Sigmoid colon (tissue), 7 donors: ENCODE measurements around the gene REN. TPM values are rescaled to one million over a fixed set of nuclear protein-coding genes. Genes with fewer than 3 reads are reported as not detected.

ENCODE experiments used
- DNase-seq: peaks from one replicate; pipeline ENCODE4 v3.0.0-alpha.2; 2019
- H3K27ac ChIP-seq, 4 donors: fragments of 200-600 bp; sonication (generic); one replicate each; pipeline ENCODE4 v1.5.1; 2016 to 2019; ENCODE audit warnings: mild to moderate bottlenecking in 1 of 4
- H3K27me3 ChIP-seq, 3 donors: fragments of 200-600 bp; sonication (generic); one replicate each; pipeline ENCODE4 v1.5.1; 2019; ENCODE audit warnings: mild to moderate bottlenecking in 1 of 3
- H3K36me3 ChIP-seq, 4 donors: fragments of 200-600 bp; sonication (generic); one replicate each; pipeline ENCODE4 v1.5.1; 2016 to 2019
- H3K4me1 ChIP-seq, 4 donors: fragments of 200-600 bp; sonication (generic); one replicate each; pipeline ENCODE4 v1.5.1; 2017 to 2019
- H3K4me3 ChIP-seq, 4 donors: fragments of 200-600 bp; sonication (generic); one replicate each; pipeline ENCODE4 v1.5.1; 2017 to 2019; ENCODE audit warnings: mild to moderate bottlenecking in 2 of 4, moderate library complexity in 1 of 4
- H3K9me3 ChIP-seq, 4 donors: fragments of 200-600 bp in 3 of 4; sonication (generic) in 3 of 4; one replicate each; pipeline versions ENCODE4 v1.5.1 to v1.6.1; 2013 to 2019
- EP300 ChIP-seq, 4 donors: sonication (generic); formaldehyde crosslinking; IDR thresholded peaks; one replicate each; pipeline ENCODE4 v1.6.1; 2017; ENCODE audit warnings: antibody characterized with exemption in 4 of 4
- POLR2A ChIP-seq, 2 donors: fragments of 450-650 bp; IDR thresholded peaks; one replicate each; pipeline ENCODE4 v1.6.1; 2016; ENCODE audit warnings: antibody characterized with exemption in 2 of 2, mild to moderate bottlenecking in 2 of 2, moderate library complexity in 2 of 2
- POLR2AphosphoS5 ChIP-seq, 4 donors: sonication (generic); formaldehyde crosslinking; IDR thresholded peaks; one replicate each; pipeline ENCODE4 v1.6.1; 2017; ENCODE audit warnings: antibody characterized with exemption in 4 of 4
- WGBS, 2 donors: extraction: QIAGEN DNeasy Blood & Tissue Kit; methylation state at CpG; one replicate each; pipeline ENCODE4 v1.1.7; 2013; 5-methylcytosine and 5-hydroxymethylcytosine counted together
- intact Hi-C: fragments of 100-400 bp; cut with DNase I; formaldehyde crosslinking; loops from one replicate; pipeline ENCODE4 v1.15.1; 2023
- polyA plus RNA-seq, 3 donors: library from polyadenylated mRNA; stranded (reverse); fragments of 200-250 nt; gene quantifications; one replicate each; pipeline ENCODE4 v1.2.3, GENCODE V29; 2013
- total RNA-seq, 4 donors: library from RNA; depleted of rRNA; stranded (reverse); fragments of >200 nt; gene quantifications; one replicate each; pipeline ENCODE4 v1.1.0, GENCODE V29; 2016
- TF ChIP-seq, protein P1 (sequence below), 4 experiments: fragments of 450-650 bp in 3 of 4; fragments of 200-600 bp in 1 of 4; IDR thresholded peaks; one replicate each; pipeline ENCODE4 v1.5.1; 2016 to 2019; ENCODE audit warnings: antibody characterized with exemption in 4 of 4, mild to moderate bottlenecking in 3 of 4, moderate library complexity in 2 of 4
- donor health status: healthy with polysubstance abuse.
- donor health status: Bipolar disorder and iron deficiency.
- donor health status: healthy.

Gene REN
- total and polyA plus RNA-seq, 7 donors, result 0.32 to 1.8 (median 0.92) TPM; not detected in 4

DNA sequence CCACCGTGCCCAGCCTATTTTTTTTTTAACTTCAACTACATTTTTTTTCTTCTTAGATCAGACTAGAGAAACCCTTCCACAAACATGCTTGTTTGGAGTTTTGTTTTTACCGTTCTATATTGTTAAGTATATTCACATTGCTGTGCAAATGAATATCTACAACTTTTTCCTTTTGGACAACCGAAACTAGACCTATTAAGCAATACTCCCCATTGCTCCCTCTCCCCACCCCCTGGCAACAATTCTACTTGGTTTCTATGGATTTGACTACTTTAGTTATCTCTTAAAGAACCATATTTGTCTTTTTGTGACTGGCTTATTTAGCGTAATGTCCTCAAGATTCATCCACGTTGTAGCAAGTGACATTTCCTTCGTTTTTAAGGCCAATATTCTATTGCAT lies 33.4 kb downstream of the REN start:
- intact Hi-C loops, result no loop called here
- Histone ChIP-seq H3K36me3 (peaks cover 0 to 12% (median 0%) of the 10 kb centered on the region in 4 donors), H3K4me3 (no peak overlapping the region), H3K4me1 (peaks cover 0 to 31% (median 23%) of the 10 kb centered on the region in 4 donors), H3K27me3 (no peaks in the 10 kb centered on the region), H3K27ac (no peak overlapping the region), H3K9me3 (no peaks in the 10 kb centered on the region)
- no peak for DNase-seq
- WGBS, 2 donors, result 84 to 85% methylated on average over 6 of the region's 6 CpGs
- TF ChIP-seq, protein P1, sequence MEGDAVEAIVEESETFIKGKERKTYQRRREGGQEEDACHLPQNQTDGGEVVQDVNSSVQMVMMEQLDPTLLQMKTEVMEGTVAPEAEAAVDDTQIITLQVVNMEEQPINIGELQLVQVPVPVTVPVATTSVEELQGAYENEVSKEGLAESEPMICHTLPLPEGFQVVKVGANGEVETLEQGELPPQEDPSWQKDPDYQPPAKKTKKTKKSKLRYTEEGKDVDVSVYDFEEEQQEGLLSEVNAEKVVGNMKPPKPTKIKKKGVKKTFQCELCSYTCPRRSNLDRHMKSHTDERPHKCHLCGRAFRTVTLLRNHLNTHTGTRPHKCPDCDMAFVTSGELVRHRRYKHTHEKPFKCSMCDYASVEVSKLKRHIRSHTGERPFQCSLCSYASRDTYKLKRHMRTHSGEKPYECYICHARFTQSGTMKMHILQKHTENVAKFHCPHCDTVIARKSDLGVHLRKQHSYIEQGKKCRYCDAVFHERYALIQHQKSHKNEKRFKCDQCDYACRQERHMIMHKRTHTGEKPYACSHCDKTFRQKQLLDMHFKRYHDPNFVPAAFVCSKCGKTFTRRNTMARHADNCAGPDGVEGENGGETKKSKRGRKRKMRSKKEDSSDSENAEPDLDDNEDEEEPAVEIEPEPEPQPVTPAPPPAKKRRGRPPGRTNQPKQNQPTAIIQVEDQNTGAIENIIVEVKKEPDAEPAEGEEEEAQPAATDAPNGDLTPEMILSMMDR (IDR thresholded peaks at IDR 0.05), result no peak
- TF ChIP-seq EP300 (IDR thresholded peaks at IDR 0.05) (no peak), POLR2AphosphoS5 (IDR thresholded peaks at IDR 0.05) (no peak), POLR2A (IDR thresholded peaks at IDR 0.05) (no peak)

DNA sequence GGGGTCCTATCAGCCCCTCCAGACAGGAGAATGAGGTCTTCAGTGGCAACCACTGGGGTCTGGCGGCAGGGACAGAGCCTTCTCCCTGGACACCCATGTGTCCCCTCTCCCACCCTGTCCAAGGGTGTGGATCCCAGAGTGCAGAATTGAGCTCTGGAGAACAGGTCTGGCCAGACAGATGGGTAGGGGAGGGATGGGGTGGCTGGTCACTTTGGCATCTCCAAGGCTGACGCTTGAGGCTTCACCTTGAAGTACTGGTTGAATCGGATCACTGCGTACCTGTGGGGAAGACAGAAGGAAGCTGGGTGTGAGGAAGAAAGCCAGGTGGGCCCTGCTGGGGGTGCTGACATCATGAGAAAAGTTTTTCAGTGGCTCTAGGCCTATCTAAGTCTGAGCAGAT lies 34.2 kb downstream of the REN start:
- peaks cover 0 to 10% (median 0%) of the 10 kb centered on the region in 4 donors for H3K36me3 ChIP-seq
- TF ChIP-seq POLR2AphosphoS5 (IDR thresholded peaks at IDR 0.05) (no peak), EP300 (IDR thresholded peaks at IDR 0.05) (no peak), POLR2A (IDR thresholded peaks at IDR 0.05) (no peak)
- TF ChIP-seq, protein P1 (IDR thresholded peaks at IDR 0.05), result no peak
- H3K27me3 ChIP-seq, result no peaks in the 10 kb centered on the region
- H3K9me3 ChIP-seq, result no peaks in the 10 kb centered on the region
- H3K4me3 ChIP-seq, result no peak overlapping the region
- H3K27ac ChIP-seq, result no peak overlapping the region
- DNase-seq, result no peak
- H3K4me1 ChIP-seq, result peaks cover 0 to 39% (median 29%) of the 10 kb centered on the region in 4 donors
- WGBS, 2 donors, result 93% methylated on average over 4 of the region's 4 CpGs
- intact Hi-C loops, result no loop called here

DNA sequence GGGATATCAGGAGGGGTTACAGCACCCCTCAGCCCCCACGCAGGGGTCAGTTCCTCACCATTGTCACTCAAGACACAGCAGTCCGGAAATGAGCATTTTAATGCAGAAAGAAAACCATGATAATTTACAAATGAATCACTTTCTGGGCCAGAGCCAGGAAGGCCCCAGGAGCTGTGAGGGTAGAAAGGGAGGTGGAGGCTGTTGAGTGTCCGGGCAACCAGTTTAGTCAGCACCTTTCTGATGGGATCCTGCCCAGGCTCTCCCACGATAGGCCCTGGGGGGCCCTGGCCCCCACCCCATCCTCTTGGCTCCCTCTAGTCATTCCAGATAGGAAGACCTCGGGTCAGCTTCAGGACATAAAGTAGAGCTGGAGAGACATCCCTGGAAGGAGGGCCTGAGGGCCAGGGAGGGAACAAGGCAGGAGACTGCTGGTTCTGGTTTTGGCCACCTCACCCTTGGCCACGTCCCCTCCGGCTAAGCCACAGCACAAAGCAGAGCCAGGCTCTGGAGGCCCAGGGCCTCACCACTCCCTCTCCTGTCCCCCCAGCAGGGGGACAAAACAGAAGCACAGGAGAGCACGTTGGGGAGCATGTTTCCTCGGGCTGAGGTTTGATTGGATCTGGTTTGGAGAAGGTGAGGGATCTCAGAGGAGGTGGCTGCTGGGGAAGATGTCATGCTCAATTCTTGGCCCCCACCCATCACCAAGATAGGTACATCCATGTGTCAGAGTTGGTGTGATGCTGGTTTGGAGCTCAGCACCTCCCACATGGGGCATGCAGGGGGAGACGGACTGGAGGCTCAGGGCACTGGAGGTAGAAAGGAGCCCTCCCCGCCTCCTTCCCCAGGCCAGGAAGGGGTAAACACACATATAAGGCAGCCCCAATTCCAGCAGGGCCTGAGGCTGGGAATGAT lies 34.9 kb downstream of the REN start:
- TF ChIP-seq POLR2AphosphoS5 (IDR thresholded peaks at IDR 0.05) (peak in 1 of 4 donors; percentile 10), POLR2A (IDR thresholded peaks at IDR 0.05) (no peak)
- Histone ChIP-seq H3K27me3 (no peaks in the 10 kb centered on the region), H3K36me3 (peaks cover 0 to 18% (median under 1%) of the 10 kb centered on the region in 4 donors), H3K9me3 (no peaks in the 10 kb centered on the region), H3K4me3 (no peak overlapping the region), H3K4me1 (peaks cover 0 to 46% (median 37%) of the 10 kb centered on the region in 4 donors), H3K27ac (peak overlapping the region in 1 of 4 donors; percentile 41)
- WGBS, 2 donors, result 65 to 73% methylated on average over 11 of the region's 11 CpGs
- no peak for DNase-seq
- intact Hi-C loops, result no loop called here

DNA sequence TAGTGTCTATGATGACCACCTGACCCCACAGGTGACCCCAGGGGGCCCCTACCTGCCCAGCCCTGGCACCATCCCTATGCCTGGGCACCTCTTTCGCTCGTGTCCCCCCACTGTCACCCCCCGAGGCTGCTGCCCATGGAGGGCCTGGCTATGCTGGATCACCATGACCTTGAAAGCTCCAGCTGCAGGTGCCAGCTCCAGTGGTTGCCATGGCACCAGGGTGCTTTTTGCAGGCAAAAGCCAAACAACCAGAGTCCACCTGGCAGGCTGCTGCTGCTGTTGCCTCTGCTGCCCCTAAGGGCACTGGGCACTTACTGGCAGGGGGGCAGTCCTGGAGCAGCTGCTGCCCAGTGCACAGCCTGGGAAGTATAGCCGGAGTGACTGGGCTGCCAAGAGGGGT lies 36.0 kb downstream of the REN start:
- Histone ChIP-seq H3K27me3 (no peaks in the 10 kb centered on the region), H3K36me3 (peaks cover 6 to 28% (median 8%) of the 10 kb centered on the region in 4 donors), H3K27ac (no peak overlapping the region), H3K9me3 (no peaks in the 10 kb centered on the region), H3K4me3 (no peak overlapping the region), H3K4me1 (peaks cover 0 to 50% (median 40%) of the 10 kb centered on the region in 4 donors)
- WGBS, 2 donors, result 36 to 80% methylated on average over 4 of the region's 4 CpGs
- intact Hi-C loops, result no loop called here
- no peak for DNase-seq
- TF ChIP-seq EP300 (IDR thresholded peaks at IDR 0.05) (no peak), POLR2AphosphoS5 (IDR thresholded peaks at IDR 0.05) (peak in 1 of 4 donors; percentile 33), POLR2A (IDR thresholded peaks at IDR 0.05) (no peak)

DNA sequence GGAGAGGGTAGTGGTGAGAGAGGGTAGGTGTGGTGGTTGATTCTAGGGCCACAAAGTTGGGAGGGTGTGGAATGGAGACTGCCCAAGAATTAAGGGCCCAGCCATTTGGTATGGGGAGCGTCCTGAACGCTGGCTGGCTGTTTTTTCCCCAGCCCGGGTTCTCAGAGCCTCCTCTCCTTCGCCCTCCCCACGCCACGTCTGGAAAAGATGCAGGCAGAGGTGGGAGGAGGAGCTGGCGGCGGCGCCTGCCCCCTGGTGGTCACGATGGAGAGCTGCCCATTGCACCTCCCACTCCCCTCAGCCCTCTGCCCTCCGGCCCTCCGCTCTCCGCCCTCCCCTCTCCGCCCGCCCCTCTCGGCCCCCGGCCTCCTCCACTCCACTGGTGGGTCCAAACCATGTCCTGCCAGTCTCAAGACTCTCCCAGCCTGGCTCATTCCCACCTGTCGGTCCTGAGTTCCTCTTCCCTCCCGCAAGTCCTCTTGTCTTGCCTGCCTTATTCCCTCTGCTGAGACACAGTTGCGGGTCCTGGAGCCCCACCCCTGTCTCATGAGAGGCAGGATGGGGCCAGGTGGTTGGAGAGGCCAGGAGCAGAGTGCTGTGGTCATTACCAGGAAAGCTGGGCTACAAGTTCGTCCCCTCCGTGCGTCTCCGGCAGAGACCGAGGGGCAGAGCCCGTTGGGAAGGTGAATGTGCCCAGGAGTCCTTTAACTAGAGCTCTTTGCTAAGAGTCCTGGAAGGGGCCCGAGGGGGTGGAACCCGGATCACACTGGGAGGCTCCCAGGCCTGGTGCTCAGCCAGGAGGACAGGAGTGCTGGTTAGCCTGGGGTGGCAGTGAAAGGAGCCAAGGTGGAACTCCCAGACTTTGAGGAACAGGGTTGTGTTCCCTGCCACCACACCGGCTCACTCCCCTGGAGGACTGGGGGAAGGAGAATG lies 36.9 kb downstream of the REN start:
- 7 to 23% methylated on average over 29 of the region's 29 CpGs for WGBS, 2 donors
- intact Hi-C loops, result loop anchor here (1.0 kb wide), 3 partner anchors 56 to 268 kb away; partner anchors contain the start of genes SNRPE and SOX13
- TF ChIP-seq POLR2A (IDR thresholded peaks at IDR 0.05) (no peak), EP300 (IDR thresholded peaks at IDR 0.05) (no peak), POLR2AphosphoS5 (IDR thresholded peaks at IDR 0.05) (peak in 3 of 4 donors; percentile 36 to 59 (median 48))
- TF ChIP-seq, protein P1 (IDR thresholded peaks at IDR 0.05), result peak; percentile 86 to 97 (median 92)

More for the DNA sequence above, 36.9 kb downstream of the REN start:
- Histone ChIP-seq H3K4me3 (peak overlapping the region in 3 of 4 donors; percentile 15 to 33 (median 24)), H3K36me3 (peaks cover 12 to 32% (median 15%) of the 10 kb centered on the region in 4 donors), H3K9me3 (no peaks in the 10 kb centered on the region), H3K4me1 (peaks cover 0 to 50% (median 40%) of the 10 kb centered on the region in 4 donors), H3K27me3 (no peaks in the 10 kb centered on the region), H3K27ac (peak overlapping the region; percentile 27 to 56 (median 42))
- peak; percentile 91 for DNase-seq
